ENCODE measurements around the gene ZNF318.

GRCh38 chr6:43304882-43305281 is 64.6 kb downstream of the ZNF318 start:
- TF ChIP-seq CTCF (IDR thresholded peaks at IDR 0.05) (no peak), POLR2A (IDR thresholded peaks at IDR 0.05) (no peak)
